Measurements from ENCODE around the gene PANK3.
"Not testable (repeated sequence)": the region's sequence is repeated elsewhere in the genome, so short reads cannot be mapped to it uniquely, and the experiment has no call there.

Gene PANK3

GRCh38 chr5:168596927-168597326, 17.8 kb upstream of the PANK3 start:
- DNase-seq = no peak

GRCh38 chr5:168596122-168596521, 17.0 kb upstream of the PANK3 start:
- DNase-seq = not testable (repeated sequence)

- no peak for DNase-seq
These were observed 12.8 kb upstream of the PANK3 start for GRCh38 chr5:168592014-168592368.

GRCh38 chr5:168591302-168592013, 12.3 kb upstream of the PANK3 start:
- no peak for DNase-seq

- no peak for DNase-seq
These were observed 11.5 kb upstream of the PANK3 start for GRCh38 chr5:168590666-168591065.

GRCh38 chr5:168587987-168588386, 8.8 kb upstream of the PANK3 start:
- DNase-seq = no peak

GRCh38 chr5:168585119-168585856, 6.1 kb upstream of the PANK3 start:
- DNase-seq = no peak

- DNase-seq = no peak
These were observed 4.7 kb upstream of the PANK3 start for GRCh38 chr5:168583742-168584482.

- DNase-seq = not testable (repeated sequence)
These were observed 1.8 kb upstream of the PANK3 start for GRCh38 chr5:168580814-168581469.

- DNase-seq = no peak
These were observed 1.0 kb upstream of the PANK3 start for GRCh38 chr5:168580227-168580508.

GRCh38 chr5:168579488-168580226, 489 bp upstream of the PANK3 start:
- peak; percentile 86 for DNase-seq

GRCh38 chr5:168578006-168578405, 1.2 kb downstream of the PANK3 start:
- DNase-seq = no peak

GRCh38 chr5:168575391-168576372, 3.5 kb downstream of the PANK3 start:
- no peak for DNase-seq

- DNase-seq = not testable (repeated sequence)
These were observed 5.0 kb downstream of the PANK3 start for GRCh38 chr5:168574156-168574555.

GRCh38 chr5:168573663-168574062, 5.5 kb downstream of the PANK3 start:
- not testable (repeated sequence) for DNase-seq

- DNase-seq = no peak
These were observed 8.5 kb downstream of the PANK3 start for GRCh38 chr5:168570490-168571328.

- DNase-seq = no peak
These were observed 10.4 kb downstream of the PANK3 start for GRCh38 chr5:168568738-168569137.

- DNase-seq = no peak
These were observed 15.2 kb downstream of the PANK3 start for GRCh38 chr5:168563959-168564358.

- no peak for DNase-seq
These were observed 16.9 kb downstream of the PANK3 start for GRCh38 chr5:168562279-168562678.

GRCh38 chr5:168557389-168557788, 21.8 kb downstream of the PANK3 start:
- DNase-seq = no peak

All from right kidney (tissue), 1 donor.